ENCODE results near the gene ENPP1.
"Not testable (repeated sequence)": the region's sequence is repeated elsewhere in the genome, so short reads cannot be mapped to it uniquely, and the experiment has no call there.

The ENPP1 gene

GRCh38 chr6:131909408-131910218, 101.8 kb downstream of the ENPP1 start:
- peak in 1 of 11 experiments; percentile 51; a peak in 1 of 22 replicates for TF ChIP-seq Cebpa-rat (IDR thresholded peaks at IDR 0.05)
- H3K27ac ChIP-seq: no peak overlapping the region
- no peak overlapping the region for H3K4me3 ChIP-seq
- H3K36me3 ChIP-seq: no peaks in the 10 kb centered on the region
- no peaks in the 10 kb centered on the region for H3K9me3 ChIP-seq (replicated peaks in 1 of 11)
- H3K9ac ChIP-seq: no peak overlapping the region
- no peaks in the 10 kb centered on the region for H3K4me1 ChIP-seq
- H4K20me1 ChIP-seq: peaks cover 0 to 15% (median 0%) of the 10 kb centered on the region in 11 experiments; a peak in 5 of 22 replicates
- H3K27me3 ChIP-seq: peaks cover 38 to 76% (median 57%) of the 10 kb centered on the region in 11 experiments
- no peak overlapping the region for H3K4me2 ChIP-seq

- H3K27me3 ChIP-seq: peaks cover 38 to 79% (median 57%) of the 10 kb centered on the region in 11 experiments
- no peak overlapping the region for H3K4me3 ChIP-seq
- TF ChIP-seq Cebpa-rat (IDR thresholded peaks at IDR 0.05): no peak
- H3K9me3 ChIP-seq (replicated peaks in 1 of 11): no peaks in the 10 kb centered on the region
- H3K27ac ChIP-seq: no peak overlapping the region
- H3K9ac ChIP-seq: no peak overlapping the region
- no peaks in the 10 kb centered on the region for H3K36me3 ChIP-seq
- no peaks in the 10 kb centered on the region for H3K4me1 ChIP-seq
- H3K4me2 ChIP-seq: no peak overlapping the region
- H4K20me1 ChIP-seq: peaks cover 0 to 15% (median 0%) of the 10 kb centered on the region in 11 experiments; a peak in 5 of 22 replicates
Observed at GRCh38 chr6:131910219-131910589, 102.4 kb downstream of the ENPP1 start.

- H3K36me3 ChIP-seq: no peaks in the 10 kb centered on the region
- H3K27ac ChIP-seq: no peak overlapping the region
Observed at GRCh38 chr6:131910956-131911355, 103.1 kb downstream of the ENPP1 start.

GRCh38 chr6:131911951-131912350, 104.1 kb downstream of the ENPP1 start:
- Histone ChIP-seq H3K9ac (no peak overlapping the region), H3K27ac (no peak overlapping the region), H3K9me3 (replicated peaks in 1 of 11) (peaks cover 0 to 12% (median 6%) of the 10 kb centered on the region in 11 experiments; a peak in 13 of 22 replicates), H3K4me3 (no peak overlapping the region), H3K36me3 (no peaks in the 10 kb centered on the region), H3K4me2 (no peak overlapping the region), H3K4me1 (peaks cover 9 to 17% (median 11%) of the 10 kb centered on the region in 10 experiments), H4K20me1 (peaks cover 0 to 18% (median 1%) of the 10 kb centered on the region in 11 experiments; a peak in 9 of 22 replicates), H3K27me3 (peaks cover 38 to 96% (median 57%) of the 10 kb centered on the region in 11 experiments)
- TF ChIP-seq Cebpa-rat (IDR thresholded peaks at IDR 0.05): no peak

More at GRCh38 chr6:131910956-131911355, 103.1 kb downstream of the ENPP1 start:
- no peak overlapping the region for H3K4me2 ChIP-seq
- TF ChIP-seq Cebpa-rat (IDR thresholded peaks at IDR 0.05): no peak
- H3K27me3 ChIP-seq: peaks cover 38 to 86% (median 57%) of the 10 kb centered on the region in 11 experiments
- H3K9me3 ChIP-seq (replicated peaks in 1 of 11): peaks cover 0 to 6% (median 2%) of the 10 kb centered on the region in 11 experiments; a peak in 13 of 22 replicates
- no peak overlapping the region for H3K9ac ChIP-seq
- peaks cover 0 to 15% (median 0%) of the 10 kb centered on the region in 11 experiments; a peak in 5 of 22 replicates for H4K20me1 ChIP-seq
- H3K4me1 ChIP-seq: peaks cover 0 to 7% (median 1%) of the 10 kb centered on the region in 10 experiments; a peak in 11 of 20 replicates
- no peak overlapping the region for H3K4me3 ChIP-seq

GRCh38 chr6:131914234-131914633, 106.4 kb downstream of the ENPP1 start:
- Histone ChIP-seq H3K4me3 (no peak overlapping the region), H3K4me2 (no peak overlapping the region), H3K9ac (no peak overlapping the region), H3K27ac (no peak overlapping the region), H3K9me3 (replicated peaks in 1 of 11) (peaks cover under 1 to 12% (median 6%) of the 10 kb centered on the region in 11 experiments; a peak in 14 of 22 replicates), H3K36me3 (no peaks in the 10 kb centered on the region), H3K27me3 (peaks cover 20 to 95% (median 37%) of the 10 kb centered on the region in 11 experiments), H4K20me1 (peaks cover 0 to 32% (median 8%) of the 10 kb centered on the region in 11 experiments; a peak in 11 of 22 replicates), H3K4me1 (peaks cover 26 to 37% (median 31%) of the 10 kb centered on the region in 10 experiments)
- TF ChIP-seq Cebpa-rat (IDR thresholded peaks at IDR 0.05): no peak

- Histone ChIP-seq H3K36me3 (no peaks in the 10 kb centered on the region), H3K9me3 (replicated peaks in 1 of 11) (peaks cover 10 to 21% (median 15%) of the 10 kb centered on the region in 11 experiments; a peak in 20 of 22 replicates), H3K4me2 (no peak overlapping the region; a peak in 1 of 22 replicates), H3K4me1 (peaks cover 26 to 37% (median 31%) of the 10 kb centered on the region in 10 experiments), H3K27ac (no peak overlapping the region), H3K9ac (no peak overlapping the region), H3K4me3 (no peak overlapping the region), H3K27me3 (peaks cover 20 to 97% (median 37%) of the 10 kb centered on the region in 11 experiments), H4K20me1 (peaks cover 0 to 32% (median 8%) of the 10 kb centered on the region in 11 experiments; a peak in 11 of 22 replicates)
- no peak for TF ChIP-seq Cebpa-rat (IDR thresholded peaks at IDR 0.05)
Observed at GRCh38 chr6:131914967-131915751, 107.3 kb downstream of the ENPP1 start.

- Histone ChIP-seq H3K4me2 (peak overlapping the region; percentile 56 to 89 (median 73); a peak in 21 of 22 replicates), H4K20me1 (peaks cover 0 to 32% (median 8%) of the 10 kb centered on the region in 11 experiments; a peak in 11 of 22 replicates), H3K4me1 (peaks cover 26 to 37% (median 31%) of the 10 kb centered on the region in 10 experiments), H3K27me3 (peaks cover 13 to 97% (median 26%) of the 10 kb centered on the region in 11 experiments), H3K9me3 (replicated peaks in 1 of 11) (peaks cover 17 to 31% (median 22%) of the 10 kb centered on the region in 11 experiments; a peak in 20 of 22 replicates)
- H3K27ac ChIP-seq, H3K4me3 ChIP-seq, H3K36me3 ChIP-seq, H3K9ac ChIP-seq: not testable (repeated sequence)
Observed at GRCh38 chr6:131916091-131916796, 108.4 kb downstream of the ENPP1 start.

- H3K4me2 ChIP-seq: peak overlapping the region; percentile 56 to 89 (median 73); a peak in 21 of 22 replicates
- peaks cover 23 to 37% (median 28%) of the 10 kb centered on the region in 11 experiments for H3K9me3 ChIP-seq (replicated peaks in 1 of 11)
- no peak overlapping the region for H3K9ac ChIP-seq
- no peak overlapping the region for H3K4me3 ChIP-seq
- H3K4me1 ChIP-seq: peaks cover 26 to 37% (median 31%) of the 10 kb centered on the region in 10 experiments
- TF ChIP-seq Cebpa-rat (IDR thresholded peaks at IDR 0.05): no peak
- peaks cover 7 to 96% (median 20%) of the 10 kb centered on the region in 11 experiments for H3K27me3 ChIP-seq
- H4K20me1 ChIP-seq: peaks cover 0 to 32% (median 8%) of the 10 kb centered on the region in 11 experiments; a peak in 11 of 22 replicates
- H3K36me3 ChIP-seq: no peaks in the 10 kb centered on the region
- no peak overlapping the region for H3K27ac ChIP-seq
Observed at GRCh38 chr6:131916847-131917246, 109.0 kb downstream of the ENPP1 start.

Measured in BLaER1 treated with 17β-estradiol and CSF1 and Interleukin-3, amounts not matched to agents 10 nM and 100 nM (cell line).